NCI-H82 (cell line): ENCODE results near the gene SCGB1A1.

Source experiments
- DNase-seq: peaks from one replicate; lab custom pipeline; 2025; lab: John Stamatoyannopoulos, UW

The SCGB1A1 gene

GRCh38 chr11:62398011-62398994 is 20.5 kb upstream of the SCGB1A1 start:
- DNase-seq: no peak

DNA sequence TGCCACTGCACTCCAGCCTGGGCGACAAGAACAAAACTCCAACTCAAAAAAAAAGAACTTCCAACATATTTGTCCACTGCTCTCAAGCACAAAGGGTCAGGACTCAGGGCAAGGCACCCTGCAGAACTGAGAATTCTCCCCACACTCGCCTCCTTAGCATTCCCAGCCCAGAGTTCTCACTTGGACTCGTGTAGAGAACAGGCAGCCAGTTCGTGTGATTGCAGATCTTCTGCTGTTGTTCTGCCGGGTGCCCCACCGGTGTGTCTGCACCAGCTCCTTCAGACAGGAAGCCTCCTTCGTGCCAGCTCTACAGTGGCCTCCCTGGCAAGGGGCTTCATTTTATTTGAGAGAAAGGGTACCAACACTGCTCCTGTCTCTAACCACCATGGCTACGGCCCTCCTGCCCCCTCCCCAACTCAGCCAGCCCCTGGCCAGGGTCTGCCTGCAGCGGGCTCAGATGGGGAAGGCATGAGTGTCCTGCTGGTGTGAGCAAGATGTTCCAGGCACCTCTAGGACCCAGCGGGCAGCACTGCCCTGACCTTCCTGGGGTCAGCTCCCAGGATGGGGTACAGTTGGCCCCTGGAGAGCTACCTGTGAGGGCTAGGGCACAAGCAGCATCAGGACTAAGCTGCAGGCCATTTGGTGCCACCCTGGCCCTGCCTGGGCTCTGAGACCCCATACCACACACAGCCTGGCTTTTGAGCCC is 19.5 kb upstream of the SCGB1A1 start:
- no peak for DNase-seq

DNA sequence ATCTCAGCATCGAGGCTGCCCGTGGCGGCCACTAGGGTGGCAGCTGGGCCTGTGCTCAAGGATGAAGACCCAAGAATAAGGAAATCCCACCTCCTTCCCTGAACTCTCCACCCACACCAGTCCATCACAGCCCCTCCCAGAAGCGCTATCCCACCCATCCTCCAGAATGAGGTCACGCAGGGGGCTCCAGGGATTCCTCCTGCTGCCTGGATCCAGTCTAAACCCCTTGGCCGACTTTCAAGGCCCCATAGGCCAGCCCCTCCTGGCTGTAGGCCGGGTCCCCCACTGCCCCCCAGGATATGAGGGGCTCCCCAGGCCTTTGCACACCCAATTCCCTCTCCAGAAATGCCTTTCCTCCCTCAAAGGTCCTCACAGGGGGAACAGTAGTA is 19.0 kb upstream of the SCGB1A1 start:
- no peak for DNase-seq

DNA sequence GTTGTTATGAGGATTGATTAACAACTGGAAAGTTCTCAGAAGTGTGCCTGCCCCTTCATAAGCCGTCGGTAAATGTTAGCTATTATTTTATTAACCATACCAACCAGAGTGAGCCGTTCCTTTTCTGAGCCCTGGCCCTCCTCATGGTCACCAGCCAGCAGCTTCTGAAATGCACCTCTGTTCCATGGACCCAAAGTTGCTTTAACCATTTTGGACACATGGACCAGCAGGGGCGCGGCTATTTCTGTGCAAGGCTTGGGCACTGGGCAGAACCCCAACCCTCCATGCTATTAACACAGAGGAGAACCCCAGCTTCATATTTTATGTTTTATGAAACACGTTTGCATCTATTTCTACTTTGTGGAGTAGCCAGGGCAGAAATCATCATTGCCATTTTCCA is 18.6 kb upstream of the SCGB1A1 start:
- no peak for DNase-seq

GRCh38 chr11:62400760-62401159 is 18.1 kb upstream of the SCGB1A1 start:
- DNase-seq: no peak

GRCh38 chr11:62401356-62401755 is 17.5 kb upstream of the SCGB1A1 start:
- no peak for DNase-seq

- no peak for DNase-seq
These were observed 17.0 kb upstream of the SCGB1A1 start for GRCh38 chr11:62401811-62402210.

GRCh38 chr11:62402226-62402959 is 16.4 kb upstream of the SCGB1A1 start:
- no peak for DNase-seq

DNA sequence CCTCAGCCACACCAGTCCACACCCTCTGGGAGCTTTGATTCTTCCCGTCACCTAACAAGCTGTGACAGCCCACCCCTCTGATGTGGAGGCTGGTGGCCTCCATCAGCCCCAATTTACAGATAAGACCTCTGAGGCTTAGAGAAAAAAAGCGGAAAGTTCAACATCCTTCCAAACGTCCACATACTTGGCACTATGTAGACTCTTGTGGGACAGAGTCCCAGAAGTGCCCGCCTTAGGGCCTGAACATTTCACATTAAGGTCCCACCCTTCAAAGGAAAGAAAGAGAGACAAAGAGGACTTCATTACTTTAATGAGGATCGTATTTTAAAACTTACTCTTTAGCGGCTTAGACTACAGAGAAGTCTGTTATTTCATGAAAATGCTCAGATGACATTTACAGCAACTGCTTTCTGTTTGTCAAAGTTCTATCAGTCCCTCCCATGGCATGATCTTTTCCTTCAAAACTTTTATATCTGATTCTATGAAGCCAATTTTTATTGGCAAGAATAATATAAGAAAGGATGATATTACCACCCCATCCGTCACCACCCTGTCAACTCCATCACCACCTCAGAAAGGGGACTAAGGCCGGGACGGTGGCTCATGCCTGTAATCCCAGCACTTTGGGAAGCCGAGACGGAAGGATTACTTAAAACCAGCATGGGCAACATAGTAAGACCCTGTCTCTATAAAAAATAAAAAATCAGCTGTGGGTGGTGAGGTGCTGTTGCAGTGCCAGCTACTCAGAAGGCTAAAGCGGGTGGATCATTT is 15.7 kb upstream of the SCGB1A1 start:
- DNase-seq: no peak

GRCh38 chr11:62404435-62404834 is 14.4 kb upstream of the SCGB1A1 start:
- DNase-seq: no peak

DNA sequence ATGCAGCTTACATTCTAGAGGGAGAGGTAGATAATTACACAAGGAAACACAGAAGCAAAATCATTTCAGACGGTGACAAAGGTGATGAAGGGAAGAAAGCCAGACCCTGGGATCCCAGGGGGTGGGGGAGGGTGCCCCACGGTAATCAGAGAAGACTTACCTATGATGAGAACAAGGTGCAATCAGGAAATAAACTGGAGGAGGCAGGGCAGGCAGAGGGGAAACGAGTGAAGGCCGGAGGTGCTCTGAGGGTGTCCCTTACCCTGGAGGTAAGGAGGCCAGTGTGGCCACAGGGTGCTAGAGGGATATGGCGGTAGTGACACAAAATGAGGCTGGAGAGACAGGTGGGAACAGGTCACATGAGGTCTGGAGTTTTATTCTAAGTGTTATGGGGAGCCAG is 13.9 kb upstream of the SCGB1A1 start:
- DNase-seq: no peak

DNA sequence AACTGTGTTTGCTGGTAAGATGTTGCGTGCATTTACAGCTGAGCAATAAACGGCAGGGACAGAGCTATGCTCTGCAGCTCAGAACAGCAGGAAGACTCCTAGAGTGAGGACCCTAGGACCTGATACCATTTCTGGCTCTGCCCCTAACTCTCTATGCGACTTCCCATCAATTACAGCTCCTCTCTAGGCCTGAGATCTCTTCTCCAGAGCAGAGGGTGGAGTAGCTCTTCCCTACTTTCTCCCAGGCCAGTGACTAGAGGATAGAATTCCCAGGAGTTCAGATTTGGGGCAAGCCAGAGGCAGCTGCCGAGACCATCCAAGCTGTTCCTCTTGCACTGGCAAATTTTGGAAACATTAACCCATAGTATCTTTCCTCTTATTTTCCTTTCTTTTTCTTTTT is 12.8 kb upstream of the SCGB1A1 start:
- DNase-seq: no peak

DNA sequence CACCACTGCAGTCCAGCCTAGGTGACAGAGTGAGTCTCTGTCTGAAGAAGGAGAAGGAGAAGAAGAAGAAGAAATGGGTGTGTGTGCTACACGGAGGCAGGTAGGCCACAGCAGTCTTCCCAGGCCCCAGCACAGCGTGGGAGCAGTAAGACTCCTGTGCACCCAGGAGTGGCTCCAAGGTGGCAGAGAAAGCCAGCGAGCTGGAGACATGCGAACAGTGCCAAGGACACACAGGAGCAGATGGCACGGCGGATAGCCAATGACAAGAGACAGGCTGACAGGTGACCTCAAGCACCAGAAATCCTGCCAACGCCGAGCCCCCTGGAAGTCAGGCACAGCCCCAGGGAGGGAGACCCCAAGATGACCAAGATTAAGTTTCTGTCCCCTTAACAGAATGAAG is 9.0 kb upstream of the SCGB1A1 start:
- no peak for DNase-seq

DNA sequence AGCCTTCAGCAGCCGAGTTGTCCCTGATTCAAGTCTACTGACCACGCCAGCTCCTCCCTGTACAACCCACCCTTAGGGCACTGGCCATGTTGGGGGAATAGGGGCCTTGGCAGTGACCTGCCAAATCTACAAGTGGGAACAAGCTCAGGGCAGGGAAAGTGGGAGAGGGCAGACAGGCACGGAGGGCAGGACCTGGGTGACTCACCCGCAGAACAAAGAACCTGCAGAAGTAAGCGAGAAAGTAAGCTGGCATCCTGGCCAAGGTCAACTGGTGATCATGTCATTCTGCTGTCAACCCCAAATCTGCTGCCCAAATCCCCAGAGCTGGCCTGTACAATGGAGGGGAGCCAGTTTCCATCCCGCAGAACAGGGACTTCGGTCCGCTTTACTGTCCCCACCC is 7.9 kb upstream of the SCGB1A1 start:
- DNase-seq: no peak

DNA sequence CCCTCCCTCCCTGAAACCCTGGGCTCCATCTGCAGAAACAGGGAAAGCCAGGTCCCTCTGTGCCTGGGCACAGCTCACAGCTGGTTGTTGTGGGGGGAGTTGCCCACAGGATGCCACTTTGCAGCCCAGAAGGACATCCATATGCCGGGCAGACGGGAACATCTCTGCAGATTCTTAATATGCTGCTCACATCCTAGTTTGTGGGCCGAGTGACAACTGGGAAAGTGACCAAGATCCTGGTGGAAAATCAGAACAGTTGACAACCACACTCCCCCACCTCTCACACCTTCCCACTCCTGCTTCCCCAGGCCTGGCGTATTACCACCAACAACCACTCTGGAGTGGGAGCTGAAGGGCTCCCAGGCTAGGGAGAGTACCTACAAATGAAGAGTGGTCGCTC is 7.3 kb upstream of the SCGB1A1 start:
- no peak for DNase-seq

- no peak for DNase-seq
These were observed 5.7 kb upstream of the SCGB1A1 start for GRCh38 chr11:62413060-62413696.

GRCh38 chr11:62416596-62416995 is 2.2 kb upstream of the SCGB1A1 start:
- no peak for DNase-seq

DNA sequence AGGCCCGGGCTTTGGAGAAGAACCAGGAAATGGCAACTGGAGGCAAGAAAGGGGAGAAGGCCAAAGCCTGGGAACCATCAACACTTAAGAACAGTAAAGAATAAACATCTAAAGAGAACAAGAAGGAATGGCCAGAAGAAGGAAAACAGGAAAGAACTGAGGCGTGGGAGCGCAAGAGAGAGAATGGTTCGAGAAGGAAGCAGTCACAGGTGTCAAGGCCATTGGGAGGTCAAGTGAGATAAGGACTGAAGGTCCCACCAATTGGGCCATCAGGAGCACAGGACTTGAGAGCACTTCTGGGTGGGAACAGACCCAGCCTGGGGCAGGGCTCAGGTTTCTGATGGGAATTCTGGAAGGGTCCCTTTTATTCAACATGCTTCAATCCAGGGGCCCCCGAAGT is 697 bp upstream of the SCGB1A1 start:
- DNase-seq: no peak

GRCh38 chr11:62419314-62419929 is 589 bp downstream of the SCGB1A1 start:
- no peak for DNase-seq

GRCh38 chr11:62419943-62420342 is 1.1 kb downstream of the SCGB1A1 start:
- DNase-seq: no peak

GRCh38 chr11:62420882-62421281 is 2.0 kb downstream of the SCGB1A1 start:
- no peak for DNase-seq
